H1 (cell line): ENCODE measurements around the gene HOTAIR. TPM values are rescaled to one million over a fixed set of nuclear protein-coding genes. Genes with fewer than 3 reads are reported as not detected.

ENCODE experiments used
- CTCF ChIA-PET: fragments of 300-600 bp; sonication (Branson Sonifier 250); formaldehyde crosslinking; loops from one replicate; lab custom pipeline; 2021; ENCODE audit not compliant: partially characterized antibody; lab: Charles Lee
- POLR2A ChIA-PET: fragments of 300-600 bp; sonication (Branson Sonifier 250); formaldehyde crosslinking; loops from one replicate; lab custom pipeline; 2021; ENCODE audit warnings: inconsistent platforms; ENCODE audit not compliant: partially characterized antibody; lab: Charles Lee
- DNase-seq, 2 experiments: peaks; one replicate each; pipeline versions ENCODE4 v3.0.0 to v3.0.0-alpha.2; 2010 to 2022; ENCODE audit warnings: low spot score in 2 of 2, low read depth in 1 of 2, mixed read lengths in 1 of 2
- FAIRE-seq: peaks from 2 replicates; lab custom pipeline; 2011; peaks lifted over from hg19 to GRCh38; lab: Jason Lieb, UNC
- H2AFZ ChIP-seq: 2 replicates; pipeline ENCODE4 v1.8.1; 2012; ENCODE audit warnings: low read length, inconsistent platforms
- H2AK5ac ChIP-seq: 2 replicates; pipeline ENCODE4 v1.6.1; 2013; ENCODE audit warnings: low read depth, low read length
- H2BK120ac ChIP-seq: replicated peaks from 2 replicates; pipeline ENCODE3; 2013; ENCODE audit warnings: low read depth, low read length, inconsistent platforms
- H2BK12ac ChIP-seq: 2 replicates; pipeline ENCODE4 v1.6.1; 2013; ENCODE audit warnings: low read depth, low read length
- H2BK15ac ChIP-seq: 2 replicates; pipeline ENCODE4 v1.6.1; 2013; ENCODE audit warnings: low read length
- H2BK20ac ChIP-seq: 2 replicates; pipeline ENCODE4 v1.6.1; 2013; ENCODE audit warnings: low read length
- H2BK5ac ChIP-seq: 2 replicates; pipeline ENCODE4 v1.6.1; 2013; ENCODE audit warnings: low read depth, low read length
- H3K14ac ChIP-seq: 2 replicates; pipeline ENCODE4 v1.6.1; 2013; ENCODE audit warnings: inconsistent platforms; ENCODE audit not compliant: insufficient read length
- H3K18ac ChIP-seq: 2 replicates; pipeline ENCODE4 v1.6.1; 2013; ENCODE audit warnings: low read length; ENCODE audit errors: extremely low read depth
- H3K23ac ChIP-seq: 2 replicates; pipeline ENCODE4 v1.6.1; 2013; ENCODE audit warnings: inconsistent platforms; ENCODE audit not compliant: insufficient read length
- H3K23me2 ChIP-seq: 2 replicates; pipeline ENCODE4 v1.6.1; 2013; ENCODE audit warnings: low read depth, low read length
- H3K27ac ChIP-seq: 2 replicates; pipeline ENCODE4 v1.6.1; 2011; ENCODE audit warnings: low read depth, low read length, inconsistent platforms
- H3K27me3 ChIP-seq, 4 experiments: replicated peaks in 1 of 4; 1 replicate in 1 of 4; 2 replicates in 3 of 4; pipeline versions ENCODE4 v1.6.1 to v1.8.1; 2011 to 2013; ENCODE audit warnings: low read length in 3 of 4, mild to moderate bottlenecking in 3 of 4, inconsistent platforms in 2 of 4, mixed read lengths in 2 of 4, moderate library complexity in 1 of 4; ENCODE audit not compliant: control insufficient read depth in 3 of 4, insufficient read depth in 3 of 4; ENCODE audit errors: extremely low read depth in 1 of 4
- H3K36me3 ChIP-seq, 4 experiments: 2 replicates each; pipeline versions ENCODE4 v1.6.1 to v1.8.1; 2011 to 2013; ENCODE audit warnings: mild to moderate bottlenecking in 4 of 4, low read length in 3 of 4, moderate library complexity in 2 of 4, control low read depth in 1 of 4, inconsistent platforms in 1 of 4; ENCODE audit not compliant: insufficient read depth in 4 of 4, control insufficient read depth in 2 of 4
- H3K4ac ChIP-seq: replicated peaks from 2 replicates; pipeline ENCODE3; 2013; ENCODE audit warnings: low read length, low read depth, mixed read lengths, inconsistent platforms; ENCODE audit not compliant: insufficient read length
- H3K4me1 ChIP-seq, 4 experiments: replicated peaks in 1 of 4; 1 replicate in 1 of 4; 2 replicates in 3 of 4; pipeline versions ENCODE4 v1.6.1 to v1.8.1; 2011 to 2013; ENCODE audit warnings: low read length in 3 of 4, inconsistent platforms in 2 of 4, mixed read lengths in 1 of 4; ENCODE audit not compliant: insufficient read depth in 4 of 4, control insufficient read depth in 3 of 4
- H3K4me2 ChIP-seq, 2 experiments: 2 replicates each; pipeline versions ENCODE4 v1.6.1 to v1.8.1; 2011 to 2013; ENCODE audit warnings: low read depth in 2 of 2, low read length in 2 of 2, control low read depth in 1 of 2, inconsistent platforms in 1 of 2, mild to moderate bottlenecking in 1 of 2; ENCODE audit not compliant: insufficient read depth in 1 of 2
- H3K4me3 ChIP-seq, 4 experiments: fragments of 200-600, 300-600 bp in 1 of 4; sonication (generic), shearing (Covaris generic), sonication (Bioruptor Twin) in 1 of 4; 2 replicates each; pipeline versions ENCODE4 v1.5.1 to v1.8.1; 2011 to 2016; ENCODE audit warnings: low read length in 4 of 4, low read depth in 3 of 4, control low read depth in 2 of 4, inconsistent platforms in 2 of 4, mild to moderate bottlenecking in 2 of 4, mixed read lengths in 1 of 4, moderate library complexity in 1 of 4; ENCODE audit not compliant: insufficient read depth in 2 of 4; ENCODE audit errors: extremely low read depth in 1 of 4
- H3K56ac ChIP-seq: replicated peaks from 2 replicates; pipeline ENCODE3; 2013; ENCODE audit warnings: low read depth, mild to moderate bottlenecking, mixed read lengths, low read length, inconsistent platforms; ENCODE audit not compliant: insufficient read length
- H3K79me1 ChIP-seq: 2 replicates; pipeline ENCODE4 v1.6.1; 2013; ENCODE audit warnings: low read depth, low read length, control low read depth
- H3K79me2 ChIP-seq, 2 experiments: 2 replicates each; pipeline versions ENCODE4 v1.6.1 to v1.8.1; 2012 to 2013; ENCODE audit warnings: low read length in 2 of 2, mild to moderate bottlenecking in 2 of 2, inconsistent platforms in 1 of 2; ENCODE audit not compliant: insufficient read depth in 2 of 2, control insufficient read depth in 1 of 2
- H3K9ac ChIP-seq, 4 experiments: replicated peaks in 1 of 4; 1 replicate in 1 of 4; 2 replicates in 3 of 4; pipeline versions ENCODE4 v1.6.1 to v1.8.1; 2011 to 2013; ENCODE audit warnings: low read depth in 3 of 4, low read length in 3 of 4, control low read depth in 2 of 4, mild to moderate bottlenecking in 2 of 4, moderate library complexity in 2 of 4, inconsistent platforms in 1 of 4; ENCODE audit errors: extremely low read depth in 1 of 4
- H3K9me3 ChIP-seq, 2 experiments: 2 replicates each; pipeline versions ENCODE4 v1.6.1 to v1.8.1; 2012 to 2013; ENCODE audit warnings: mild to moderate bottlenecking in 2 of 2, moderate library complexity in 2 of 2, control low read depth in 1 of 2, inconsistent platforms in 1 of 2, low read depth in 1 of 2, low read length in 1 of 2, mixed read lengths in 1 of 2; ENCODE audit not compliant: insufficient read depth in 2 of 2
- H4K20me1 ChIP-seq, 2 experiments: replicated peaks in 1 of 2; 2 replicates each; pipeline versions ENCODE3 to v1.8.1; 2011 to 2013; ENCODE audit warnings: inconsistent platforms in 2 of 2, low read length in 2 of 2, mild to moderate bottlenecking in 1 of 2; ENCODE audit not compliant: insufficient read depth in 2 of 2, control insufficient read depth in 1 of 2
- H4K5ac ChIP-seq: 2 replicates; pipeline ENCODE4 v1.6.1; 2013; ENCODE audit warnings: low read length, low read depth, mixed read lengths, inconsistent platforms; ENCODE audit not compliant: insufficient read length
- H4K8ac ChIP-seq: 2 replicates; pipeline ENCODE4 v1.8.0; 2013; ENCODE audit warnings: mild to moderate bottlenecking, moderate library complexity, low read length, inconsistent platforms; ENCODE audit not compliant: insufficient read depth; ENCODE audit errors: extremely low read depth
- H4K91ac ChIP-seq: replicated peaks from 2 replicates; pipeline ENCODE3; 2013; ENCODE audit warnings: low read length, mixed read lengths, inconsistent platforms; ENCODE audit not compliant: insufficient read length
- BRCA1 ChIP-seq: IDR thresholded peaks from 2 replicates; pipeline ENCODE4 v1.6.1; 2012; ENCODE audit warnings: low read depth, low read length, improper control_type of control experiment
- CTBP2 ChIP-seq: IDR thresholded peaks from 2 replicates; pipeline ENCODE4 v1.7.0; 2011; ENCODE audit warnings: borderline replicate concordance, mild to moderate bottlenecking, moderate library complexity, mixed read lengths, low read length; ENCODE audit not compliant: insufficient read depth, insufficient read length
- EZH2 ChIP-seq: fragments of 200-600 bp; sonication (generic); IDR thresholded peaks from 2 replicates; pipeline ENCODE4 v1.7.1; 2012; ENCODE audit warnings: low read depth, mild to moderate bottlenecking, moderate library complexity, low read length, inconsistent platforms; ENCODE audit not compliant: severe bottlenecking
- POLR2A ChIP-seq, 2 experiments: IDR thresholded peaks; 1 replicate in 1 of 2; 2 replicates in 1 of 2; pipeline ENCODE4 v1.6.1; 2011; ENCODE audit warnings: low read depth in 2 of 2, low read length in 2 of 2, mild to moderate bottlenecking in 2 of 2; ENCODE audit errors: control extremely low read depth in 1 of 2
- RNF2 ChIP-seq: fragments of 200-900, 300-1000 bp; sonication (generic); IDR thresholded peaks from 2 replicates; pipeline ENCODE4 v1.7.1; 2016; ENCODE audit warnings: borderline replicate concordance, low read depth, mild to moderate bottlenecking, antibody characterized with exemption, low read length; ENCODE audit not compliant: poor library complexity, severe bottlenecking; ENCODE audit errors: missing control alignments
- SAP30 ChIP-seq: fragments of 300-600 bp; sonication (generic); IDR thresholded peaks from 2 replicates; pipeline ENCODE4 v1.7.1; 2012; ENCODE audit warnings: low read length, moderate library complexity, mild to moderate bottlenecking, inconsistent platforms; ENCODE audit not compliant: insufficient read depth, insufficient replicate concordance
- SUZ12 ChIP-seq: fragments of 200-600 bp; sonication (generic); IDR thresholded peaks from 2 replicates; pipeline ENCODE4 v1.6.1; 2012; ENCODE audit warnings: mild to moderate bottlenecking, inconsistent platforms, low read length, moderate library complexity, mixed read lengths
- TAF7 ChIP-seq: optimal IDR thresholded peaks from 2 replicates; pipeline ENCODE3; 2011; ENCODE audit warnings: low read depth, mild to moderate bottlenecking, inconsistent platforms, low read length, moderate library complexity, borderline replicate concordance
- WGBS, 2 experiments: shearing (Covaris generic) in 1 of 2; methylation state at CpG; one replicate each; pipeline versions ENCODE4 v1.1.6 to v1.1.7; 2013 to 2015; ENCODE audit warnings: low lambda C conversion rate in 2 of 2, mixed read lengths in 2 of 2, inconsistent platforms in 1 of 2, low coverage in 1 of 2, missing lambda C conversion rate in 1 of 2; ENCODE audit not compliant: insufficient replicate concordance in 2 of 2, insufficient coverage in 1 of 2, insufficient read length in 1 of 2; ENCODE audit errors: extremely low coverage in 1 of 2, missing lambda C conversion rate in 1 of 2; 5-methylcytosine and 5-hydroxymethylcytosine counted together
- polyA plus RNA-seq, 7 experiments: library from polyadenylated mRNA; depleted of rRNA in 3 of 7; stranded (reverse) in 5 of 7; unstranded in 2 of 7; fragments of >200 nt in 5 of 7; fragments of 200-250 nt in 2 of 7; gene quantifications; 1 replicate in 5 of 7; 2 replicates in 1 of 7; 4 replicates in 1 of 7; pipeline versions ENCODE4 v1.2.1 to v1.2.3, GENCODE V29; 2011 to 2013; ENCODE audit warnings: missing spikeins in 2 of 7, mixed read lengths in 2 of 7
- total RNA-seq: library from RNA; stranded (reverse); fragmentation: NEBNext Ultra II Directional; extraction: Animal tissue kit (Norgen Biotek cat#: 25700); gene quantifications from 2 replicates; pipeline ENCODE4 v1.2.1, GENCODE V29; 2021
- TF ChIP-seq, protein P1 (sequence below): IDR thresholded peaks from 2 replicates; pipeline ENCODE4 v1.6.1; 2012; ENCODE audit warnings: low read length, inconsistent platforms

The HOTAIR gene
- total and polyA plus RNA-seq, 2 of the 8 experiments (the other 6 are each of a cell fraction or from before 2014, with no cell fraction given): not detected

DNA sequence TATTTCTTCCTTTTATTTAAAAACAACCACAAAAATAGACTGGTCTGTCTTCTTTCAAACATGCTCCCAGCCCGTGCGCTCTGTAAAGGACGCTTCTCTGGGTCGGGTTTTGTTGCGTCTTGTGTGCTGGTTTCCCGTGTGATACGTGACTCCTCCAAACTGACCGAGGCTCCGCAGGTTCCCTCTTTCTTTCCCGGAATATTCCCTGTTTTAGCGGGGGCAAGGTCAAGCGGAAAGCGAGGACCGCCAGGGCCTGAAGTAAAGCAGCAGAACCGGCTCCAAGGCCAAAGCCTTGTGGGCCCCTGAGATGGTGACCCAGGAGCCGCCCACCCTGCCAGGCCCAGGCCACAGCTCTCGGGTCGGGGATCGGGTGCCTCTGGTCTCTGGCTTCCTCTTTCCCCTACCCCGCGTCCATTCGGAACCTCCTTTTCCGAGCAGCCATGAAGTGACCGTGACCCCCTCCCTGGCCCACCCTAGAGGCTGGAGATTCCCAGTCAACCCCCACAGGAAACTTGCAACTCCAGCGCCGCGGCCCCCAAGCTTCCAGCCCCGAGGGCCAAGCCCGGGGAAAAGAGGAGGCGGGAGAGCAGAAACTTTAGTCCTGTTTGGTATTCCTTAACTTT is 9.3 kb upstream of the HOTAIR start:
- H3K27me3 ChIP-seq: peaks cover 92 to 99% (median 97%) of the 10 kb centered on the region in 4 experiments
- H3K4me1 ChIP-seq: peaks cover 0 to 6% (median 3%) of the 10 kb centered on the region in 4 experiments; a peak in 3 of 7 replicates
- H3K56ac ChIP-seq: no peak overlapping the region
- POLR2A ChIA-PET: interaction anchor here (1.1 kb wide), 1 partner anchor 40 kb away, joined by 3 read pairs; no protein-coding TSS in a partner anchor
- DNase-seq (no peak), FAIRE-seq (no peak)
- H3K4me2 ChIP-seq: peak overlapping the region in 1 of 2 experiments; percentile 9; a peak in 1 of 4 replicates
- no peak overlapping the region for H2BK20ac ChIP-seq
- no peak overlapping the region for H2BK15ac ChIP-seq
- no peak overlapping the region for H4K5ac ChIP-seq
- H2BK5ac ChIP-seq: no peak overlapping the region
- H3K4me3 ChIP-seq: no peak overlapping the region
- peaks cover 0 to 8% (median 0%) of the 10 kb centered on the region in 4 experiments; a peak in 1 of 8 replicates for H3K36me3 ChIP-seq
- no peak overlapping the region for H2AFZ ChIP-seq
- no peaks in the 10 kb centered on the region for H3K79me1 ChIP-seq
- H3K23ac ChIP-seq: no peak overlapping the region
- H3K4ac ChIP-seq: no peak overlapping the region
- H4K91ac ChIP-seq: no peak overlapping the region
- CTCF ChIA-PET: interaction anchor here (1.2 to 5.8 kb wide), 13 partner anchors 8 to 231 kb away, joined by 4 to 91 read pairs (median 20); partner anchors contain the start of genes HOXC12, HOXC8 and HOXC9
- 12% methylated on average over 20 of the region's 30 CpGs; no CpG with 5 or more reads in 1 of the 2 experiments for WGBS, 2 experiments
- H2BK120ac ChIP-seq: no peak overlapping the region
- no peaks in the 10 kb centered on the region; the same call in 1 of the 2 replicates for H3K23me2 ChIP-seq
- H3K9ac ChIP-seq: no peak overlapping the region
- H4K20me1 ChIP-seq: peaks cover 15 to 32% of the 10 kb centered on the region in 2 experiments
- H3K27ac ChIP-seq: no peak overlapping the region
- H3K18ac ChIP-seq: no peak overlapping the region; the same call in 1 of the 2 replicates
- H3K14ac ChIP-seq: no peak overlapping the region
- no peaks in the 10 kb centered on the region for H3K79me2 ChIP-seq
- H2BK12ac ChIP-seq: peak overlapping the region; percentile 50; the same call in 1 of the 2 replicates
- H4K8ac ChIP-seq: no peak overlapping the region
- H3K9me3 ChIP-seq: peaks cover 0 to 9% of the 10 kb centered on the region in 2 experiments; a peak in 1 of 4 replicates
- no peak overlapping the region for H2AK5ac ChIP-seq
- TF ChIP-seq TAF7 (no peak), SAP30 (no peak), SUZ12 (peak; percentile 90), BRCA1 (no peak), POLR2A (IDR thresholded peaks at IDR 0.05; ENCODE audit: control extremely low read depth in 1 of 2, low read depth in 2 of 2, low read length in 2 of 2) (no peak), RNF2 (peak; percentile 67), EZH2 (peak; percentile 79), CTBP2 (no peak)
- TF ChIP-seq, protein P1, sequence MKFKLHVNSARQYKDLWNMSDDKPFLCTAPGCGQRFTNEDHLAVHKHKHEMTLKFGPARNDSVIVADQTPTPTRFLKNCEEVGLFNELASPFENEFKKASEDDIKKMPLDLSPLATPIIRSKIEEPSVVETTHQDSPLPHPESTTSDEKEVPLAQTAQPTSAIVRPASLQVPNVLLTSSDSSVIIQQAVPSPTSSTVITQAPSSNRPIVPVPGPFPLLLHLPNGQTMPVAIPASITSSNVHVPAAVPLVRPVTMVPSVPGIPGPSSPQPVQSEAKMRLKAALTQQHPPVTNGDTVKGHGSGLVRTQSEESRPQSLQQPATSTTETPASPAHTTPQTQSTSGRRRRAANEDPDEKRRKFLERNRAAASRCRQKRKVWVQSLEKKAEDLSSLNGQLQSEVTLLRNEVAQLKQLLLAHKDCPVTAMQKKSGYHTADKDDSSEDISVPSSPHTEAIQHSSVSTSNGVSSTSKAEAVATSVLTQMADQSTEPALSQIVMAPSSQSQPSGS: no peak
